ENCODE results near the gene PLB1. TPM values are rescaled to one million over a fixed set of nuclear protein-coding genes. Genes with fewer than 3 reads are reported as not detected.

The PLB1 gene
- total RNA-seq, 1 donor from 2014 or later, result 2.5 TPM

DNA sequence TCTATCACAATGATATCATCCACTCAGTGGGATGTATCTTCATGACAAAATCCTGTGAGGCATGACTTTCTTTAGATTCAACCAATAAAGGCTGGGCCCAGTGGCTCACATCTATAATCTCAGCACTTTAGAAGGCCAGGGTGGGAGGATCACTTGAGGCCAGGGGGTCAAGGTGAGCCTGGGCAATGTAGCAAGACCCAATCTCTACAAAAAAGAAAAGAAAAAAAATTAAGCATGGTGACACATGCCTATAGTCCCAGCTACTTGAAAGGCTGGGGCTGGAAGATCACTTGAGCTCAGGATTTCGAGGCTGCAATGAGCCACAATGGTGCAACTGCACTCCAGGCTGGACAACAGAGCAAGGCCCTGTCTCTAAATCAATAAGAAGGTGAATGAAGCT lies 68.0 kb downstream of the PLB1 start:
- H3K4me1 ChIP-seq, result peaks cover 16% of the 10 kb centered on the region
- TF ChIP-seq POLR2AphosphoS5 (IDR thresholded peaks at IDR 0.05; ENCODE audit: insufficient read depth in 1 of 2, low read depth in 1 of 2) (no peak), POLR2A (IDR thresholded peaks at IDR 0.05) (no peak)
- TF ChIP-seq, protein P1, sequence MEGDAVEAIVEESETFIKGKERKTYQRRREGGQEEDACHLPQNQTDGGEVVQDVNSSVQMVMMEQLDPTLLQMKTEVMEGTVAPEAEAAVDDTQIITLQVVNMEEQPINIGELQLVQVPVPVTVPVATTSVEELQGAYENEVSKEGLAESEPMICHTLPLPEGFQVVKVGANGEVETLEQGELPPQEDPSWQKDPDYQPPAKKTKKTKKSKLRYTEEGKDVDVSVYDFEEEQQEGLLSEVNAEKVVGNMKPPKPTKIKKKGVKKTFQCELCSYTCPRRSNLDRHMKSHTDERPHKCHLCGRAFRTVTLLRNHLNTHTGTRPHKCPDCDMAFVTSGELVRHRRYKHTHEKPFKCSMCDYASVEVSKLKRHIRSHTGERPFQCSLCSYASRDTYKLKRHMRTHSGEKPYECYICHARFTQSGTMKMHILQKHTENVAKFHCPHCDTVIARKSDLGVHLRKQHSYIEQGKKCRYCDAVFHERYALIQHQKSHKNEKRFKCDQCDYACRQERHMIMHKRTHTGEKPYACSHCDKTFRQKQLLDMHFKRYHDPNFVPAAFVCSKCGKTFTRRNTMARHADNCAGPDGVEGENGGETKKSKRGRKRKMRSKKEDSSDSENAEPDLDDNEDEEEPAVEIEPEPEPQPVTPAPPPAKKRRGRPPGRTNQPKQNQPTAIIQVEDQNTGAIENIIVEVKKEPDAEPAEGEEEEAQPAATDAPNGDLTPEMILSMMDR (IDR thresholded peaks at IDR 0.05), result no peak
- no peak overlapping the region for H3K27ac ChIP-seq
- H3K36me3 ChIP-seq, result no peaks in the 10 kb centered on the region
- no peak for DNase-seq (ENCODE audit: extremely low spot score in 2 of 2)
- intact Hi-C loops (cut with DNase I), result no loop called here
- H3K27me3 ChIP-seq, result no peaks in the 10 kb centered on the region
- no peaks in the 10 kb centered on the region for H3K9me3 ChIP-seq
- no peak overlapping the region for H3K4me3 ChIP-seq

- H3K36me3 ChIP-seq, result no peaks in the 10 kb centered on the region
- intact Hi-C loops (cut with DNase I), result no loop called here
- no peak overlapping the region for H3K4me3 ChIP-seq
- H3K9me3 ChIP-seq, result no peaks in the 10 kb centered on the region
- H3K4me1 ChIP-seq, result peaks cover 19% of the 10 kb centered on the region
- TF ChIP-seq, protein P1 (IDR thresholded peaks at IDR 0.05), result no peak
- TF ChIP-seq POLR2A (IDR thresholded peaks at IDR 0.05), result no peak
- no peak for TF ChIP-seq POLR2AphosphoS5 (IDR thresholded peaks at IDR 0.05; ENCODE audit: insufficient read depth in 1 of 2, low read depth in 1 of 2)
- peak overlapping the region; percentile 13 for H3K27ac ChIP-seq
- H3K27me3 ChIP-seq, result no peaks in the 10 kb centered on the region
- DNase-seq (ENCODE audit: extremely low spot score in 2 of 2), result no peak
Measured at GRCh38 chr2:28564346-28564745, 68.5 kb downstream of the PLB1 start.

DNA sequence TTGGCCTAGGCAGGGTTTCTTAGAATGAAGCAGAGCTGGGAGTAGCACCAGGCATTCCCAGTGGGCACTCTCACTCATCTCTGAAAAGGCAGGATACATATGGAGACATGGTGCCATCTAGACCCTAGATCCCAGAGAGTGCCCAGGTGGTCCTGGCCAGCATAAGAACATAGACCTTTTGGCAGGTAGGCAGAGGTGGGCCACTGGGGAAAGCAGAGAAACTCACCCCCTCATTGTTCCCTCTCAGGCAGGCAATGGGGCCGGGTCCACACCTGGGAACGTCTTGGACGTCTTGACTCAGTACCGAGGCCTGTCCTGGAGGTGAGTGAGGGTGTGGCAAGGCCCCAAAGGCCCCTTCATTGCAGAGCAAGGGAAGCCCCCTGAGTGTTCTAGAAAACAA lies 69.2 kb downstream of the PLB1 start:
- no peaks in the 10 kb centered on the region for H3K36me3 ChIP-seq
- no peaks in the 10 kb centered on the region for H3K9me3 ChIP-seq
- intact Hi-C loops (cut with DNase I), result loop anchor here (5.0 kb wide), 1 partner anchor 187 kb away; the partner anchor contains the start of gene PPP1CB
- peaks cover 19% of the 10 kb centered on the region for H3K4me1 ChIP-seq
- peak overlapping the region; percentile 13 for H3K27ac ChIP-seq
- no peak for DNase-seq (ENCODE audit: extremely low spot score in 2 of 2)
- no peaks in the 10 kb centered on the region for H3K27me3 ChIP-seq
- TF ChIP-seq, protein P1 (IDR thresholded peaks at IDR 0.05), result no peak
- TF ChIP-seq POLR2AphosphoS5 (IDR thresholded peaks at IDR 0.05; ENCODE audit: insufficient read depth in 1 of 2, low read depth in 1 of 2) (no peak), POLR2A (IDR thresholded peaks at IDR 0.05) (no peak)
- no peak overlapping the region for H3K4me3 ChIP-seq

DNA sequence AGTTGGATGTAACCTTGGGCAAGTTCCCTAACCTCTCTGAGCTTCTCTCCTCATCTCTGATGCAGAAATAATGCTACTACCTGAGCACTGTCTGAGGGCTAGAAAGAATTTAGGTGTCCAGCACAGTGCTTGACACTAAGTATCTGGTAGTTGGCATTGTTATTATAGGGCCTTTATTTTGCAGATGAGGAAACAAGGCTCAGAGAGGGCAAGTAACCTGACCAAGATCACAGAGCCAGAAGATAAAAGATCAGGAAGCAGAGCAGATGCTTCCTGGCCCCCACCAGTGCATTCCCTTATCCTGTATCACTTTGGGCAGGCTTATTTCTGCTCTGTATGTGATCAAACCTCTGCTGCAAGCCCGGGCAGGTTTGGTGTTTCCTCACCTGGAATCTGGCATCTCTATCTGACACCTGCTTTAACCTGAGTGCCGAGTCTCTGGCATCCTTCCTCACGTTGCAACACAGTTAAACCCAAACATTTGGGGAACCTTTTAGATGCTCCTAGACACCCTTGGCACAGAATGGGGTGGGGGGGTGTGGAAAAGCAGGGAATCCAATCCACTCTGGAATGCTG lies 69.9 kb downstream of the PLB1 start:
- Histone ChIP-seq H3K36me3 (no peaks in the 10 kb centered on the region), H3K27me3 (no peaks in the 10 kb centered on the region), H3K27ac (peak overlapping the region; percentile 79), H3K9me3 (no peaks in the 10 kb centered on the region), H3K4me3 (peak overlapping the region in 1 of 2 donors; percentile 59), H3K4me1 (peaks cover 19% of the 10 kb centered on the region)
- TF ChIP-seq, protein P1 (IDR thresholded peaks at IDR 0.05), result no peak
- TF ChIP-seq POLR2AphosphoS5 (IDR thresholded peaks at IDR 0.05; ENCODE audit: insufficient read depth in 1 of 2, low read depth in 1 of 2), result peak in 1 of 2 donors; percentile 50
- TF ChIP-seq POLR2A (IDR thresholded peaks at IDR 0.05), result no peak
- DNase-seq (ENCODE audit: extremely low spot score in 2 of 2), result no peak
- intact Hi-C loops (cut with DNase I), result loop anchor here (5.0 kb wide), 1 partner anchor 186 kb away; the partner anchor contains the start of gene PPP1CB

GRCh38 chr2:28566521-28567041 lies 70.7 kb downstream of the PLB1 start:
- TF ChIP-seq POLR2A (IDR thresholded peaks at IDR 0.05) (no peak), POLR2AphosphoS5 (IDR thresholded peaks at IDR 0.05; ENCODE audit: insufficient read depth in 1 of 2, low read depth in 1 of 2) (peak; percentile 18 to 61)
- TF ChIP-seq, protein P1 (IDR thresholded peaks at IDR 0.05), result peak; percentile 96 to 99 (median 99)
- Histone ChIP-seq H3K27me3 (no peaks in the 10 kb centered on the region), H3K36me3 (no peaks in the 10 kb centered on the region), H3K4me1 (peaks cover 19% of the 10 kb centered on the region), H3K4me3 (peak overlapping the region; percentile 57 to 59), H3K27ac (peak overlapping the region; percentile 79), H3K9me3 (no peaks in the 10 kb centered on the region)
- intact Hi-C loops (cut with DNase I), result loop anchor here (5.0 kb wide), 1 partner anchor 186 kb away; the partner anchor contains the start of gene PPP1CB
- DNase-seq (ENCODE audit: extremely low spot score in 2 of 2), result no peak
